COLO829 (cell line): Measurements from ENCODE around the gene MSS51.

Source experiments
- DNase-seq: peaks from one replicate; pipeline ENCODE4 v3.0.0; 2012; ENCODE audit warnings: low spot score

The MSS51 gene

GRCh38 chr10:73433538-73433867, at the start of gene MSS51:
TSS of gene MSS51 (minus strand) at chr10:73433561. CDS start at chr10:73428284, 5,277 bp downstream.
- no peak for DNase-seq

GRCh38 chr10:73480158-73480557, 46.8 kb upstream of the MSS51 start:
- no peak for DNase-seq

GRCh38 chr10:73478636-73479035, 45.3 kb upstream of the MSS51 start:
- DNase-seq, result no peak

- DNase-seq, result no peak
Measured at GRCh38 chr10:73471226-73471625, 37.9 kb upstream of the MSS51 start.

DNA sequence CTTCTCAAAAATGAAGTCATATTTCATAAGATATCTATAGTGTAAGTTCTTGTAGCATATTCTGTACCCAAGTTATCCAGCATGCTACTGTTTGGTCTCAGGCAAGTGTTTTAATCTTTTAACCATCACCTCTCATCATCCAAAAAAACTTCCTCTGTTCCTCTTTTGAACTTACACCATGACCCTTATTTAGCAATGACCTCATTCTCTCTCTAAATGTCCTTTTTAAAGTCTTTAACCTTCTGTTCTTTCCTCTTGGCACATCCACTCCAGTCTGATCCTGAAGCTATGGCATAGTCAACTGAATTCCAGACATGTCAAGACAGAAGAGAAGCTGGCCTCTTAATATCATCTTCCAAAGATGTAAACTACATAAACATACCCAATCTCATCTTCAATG, 36.2 kb upstream of the MSS51 start:
- no peak for DNase-seq

DNA sequence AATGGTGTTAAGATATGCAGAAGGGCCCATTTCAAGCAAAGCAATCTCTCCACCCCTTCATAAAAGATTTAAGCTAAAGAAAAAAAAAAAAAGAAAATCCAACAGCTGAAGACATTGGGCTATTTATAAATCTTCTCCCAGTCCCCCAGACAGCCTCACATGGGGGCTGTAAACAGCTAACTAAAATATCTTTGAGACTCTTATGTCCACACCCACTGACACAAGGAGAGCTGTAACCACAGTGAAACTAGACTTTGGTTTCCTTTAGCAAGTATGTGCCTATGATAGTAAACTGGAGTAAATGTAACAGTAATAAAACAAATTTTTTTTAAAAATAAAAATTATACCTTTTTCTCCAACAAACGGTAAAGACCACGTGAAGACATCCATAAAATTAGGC, 33.8 kb upstream of the MSS51 start:
- DNase-seq, result no peak

- no peak for DNase-seq
Measured at GRCh38 chr10:73465978-73466726, 32.8 kb upstream of the MSS51 start.

- no peak for DNase-seq
Measured at GRCh38 chr10:73460897-73461296, 27.5 kb upstream of the MSS51 start.

DNA sequence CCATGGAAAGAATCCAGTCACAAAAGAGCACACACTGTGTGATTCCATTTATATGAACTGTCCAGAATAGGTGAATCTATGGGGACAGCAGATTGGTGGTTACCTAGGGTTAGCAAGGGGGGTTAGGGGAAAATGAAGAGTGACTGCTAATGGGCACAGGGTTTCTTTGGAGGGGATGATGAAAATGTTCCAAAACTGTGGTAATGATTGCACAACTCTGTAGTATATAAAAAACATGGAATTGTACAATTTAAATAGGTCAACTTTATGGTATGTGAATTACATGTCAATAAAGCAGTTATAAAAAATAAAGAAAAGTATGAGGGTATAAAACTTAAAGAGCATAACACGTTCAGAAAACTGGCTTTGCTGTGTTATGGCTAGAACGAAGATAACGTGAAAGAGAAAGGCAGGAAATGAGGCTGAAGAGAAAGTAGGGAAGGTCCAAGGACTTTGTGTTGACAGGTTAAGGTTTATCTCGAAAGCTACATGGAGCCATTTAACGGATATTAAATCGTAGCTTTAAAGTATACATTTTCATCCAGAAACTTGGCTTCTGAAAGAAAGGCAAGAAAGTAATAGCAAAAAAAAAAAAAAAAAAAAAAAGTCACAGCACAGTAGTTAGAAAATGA, 26.4 kb upstream of the MSS51 start:
- no peak for DNase-seq

GRCh38 chr10:73456187-73456890, 23.0 kb upstream of the MSS51 start:
- DNase-seq, result no peak

DNA sequence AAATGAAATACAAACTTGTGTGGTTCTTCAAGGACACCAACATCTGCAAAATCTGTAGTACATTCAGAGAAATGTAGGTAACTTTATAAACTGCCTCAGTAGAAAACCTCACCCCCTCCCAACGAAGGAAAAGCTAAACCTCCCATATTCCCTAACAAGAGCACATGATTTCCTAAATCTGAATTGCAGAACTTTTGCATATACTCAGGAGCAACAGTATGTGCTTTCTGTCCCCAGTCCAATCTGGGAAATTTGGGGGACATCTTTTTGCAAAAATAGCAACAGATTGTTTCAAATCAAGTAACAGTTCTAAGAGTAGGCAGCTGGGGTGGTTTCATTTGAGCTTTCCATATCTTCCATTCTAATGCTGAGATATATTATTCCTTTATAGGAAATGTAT, 15.8 kb upstream of the MSS51 start:
- DNase-seq, result no peak

DNA sequence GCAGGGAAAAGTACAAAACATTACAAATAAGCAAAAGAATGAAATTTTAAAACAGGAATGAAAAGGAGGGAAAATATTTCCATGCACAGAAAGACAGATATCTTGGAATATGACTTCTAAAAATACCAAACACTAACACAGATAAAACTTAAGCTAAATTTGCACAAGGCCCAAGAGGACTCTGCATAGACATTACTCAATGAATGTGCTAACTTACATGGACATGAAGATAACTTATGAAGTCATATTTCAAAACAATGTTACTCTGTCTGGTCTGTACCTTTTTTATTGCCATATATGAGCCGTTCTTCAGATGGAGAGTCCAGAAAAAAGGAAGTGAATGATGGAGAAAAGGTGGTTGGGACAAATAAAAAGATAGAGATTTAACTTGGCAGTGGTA, 15.0 kb upstream of the MSS51 start:
- DNase-seq, result no peak

- DNase-seq, result no peak
Measured at GRCh38 chr10:73446926-73447325, 13.6 kb upstream of the MSS51 start.

- DNase-seq, result no peak
Measured at GRCh38 chr10:73444457-73444856, 11.1 kb upstream of the MSS51 start.

DNA sequence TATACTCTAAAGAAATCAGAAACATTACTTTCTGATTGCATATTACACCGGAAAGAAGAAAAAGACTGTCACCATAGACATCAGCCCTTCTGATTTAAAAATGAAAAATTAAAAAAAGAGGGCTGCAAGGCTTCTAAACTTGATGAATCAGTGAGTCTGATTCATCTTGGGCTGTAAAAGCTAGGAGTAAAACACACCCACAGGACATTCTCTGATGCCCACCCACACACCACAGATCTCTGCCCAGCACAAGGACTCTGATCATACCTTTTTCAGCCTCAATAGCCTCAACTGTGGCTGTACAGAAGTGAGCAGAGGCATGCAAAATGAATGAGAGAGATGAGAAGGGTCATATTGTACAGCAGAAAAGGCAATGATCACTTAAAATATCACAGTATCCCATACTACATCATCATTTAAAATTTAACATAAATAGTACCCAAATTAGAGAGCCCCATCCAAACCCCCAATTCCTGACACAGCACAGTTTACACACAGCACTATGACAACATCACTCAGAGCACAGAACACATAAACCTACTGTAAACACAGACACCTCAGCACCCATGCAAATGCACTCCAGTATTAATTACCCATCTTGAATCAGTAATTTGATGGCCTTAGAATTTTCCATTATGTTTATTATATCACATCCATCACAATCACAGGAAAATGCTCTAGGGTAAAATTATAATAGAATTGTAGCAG, 6.4 kb upstream of the MSS51 start:
- DNase-seq, result peak; percentile 13

DNA sequence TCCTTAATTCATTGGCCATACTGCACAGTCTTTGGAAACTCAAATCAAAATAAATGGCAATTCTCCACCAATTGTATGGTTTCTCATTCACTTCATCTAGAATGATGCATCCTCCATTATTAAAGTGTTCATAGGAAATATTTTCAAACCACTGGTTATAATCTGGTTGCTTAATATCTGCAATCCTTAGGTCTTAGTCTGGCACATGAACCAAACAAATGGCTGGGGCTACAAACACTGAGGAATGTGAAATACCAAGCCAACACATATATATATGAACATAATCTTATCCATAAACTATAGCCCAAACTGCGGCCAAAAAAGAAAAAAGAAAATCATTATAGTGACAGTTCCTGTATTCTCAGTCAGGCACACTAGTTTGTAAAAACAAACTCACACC, 5.7 kb upstream of the MSS51 start:
- DNase-seq, result no peak

GRCh38 chr10:73432646-73433537, 469 bp downstream of the MSS51 start:
- DNase-seq, result no peak

DNA sequence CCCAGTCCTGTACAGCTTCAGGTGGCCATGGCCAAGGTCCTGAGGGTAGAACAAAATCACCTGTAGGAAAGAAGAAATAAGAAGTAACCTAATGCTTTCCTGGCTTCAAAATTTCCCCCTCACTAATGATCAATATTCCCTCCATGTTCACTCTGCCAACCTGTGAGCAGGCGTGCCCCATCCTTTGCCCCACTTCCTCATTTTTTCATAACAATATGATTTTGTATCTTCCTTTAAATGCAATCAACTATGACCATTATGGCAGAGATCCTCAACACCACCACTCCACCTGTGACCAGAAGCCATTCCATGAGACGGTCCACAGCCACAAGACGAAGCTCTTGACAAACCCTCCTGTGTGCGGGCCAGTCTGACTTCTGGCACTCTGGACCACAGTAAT, 7.0 kb downstream of the MSS51 start:
- DNase-seq, result no peak

DNA sequence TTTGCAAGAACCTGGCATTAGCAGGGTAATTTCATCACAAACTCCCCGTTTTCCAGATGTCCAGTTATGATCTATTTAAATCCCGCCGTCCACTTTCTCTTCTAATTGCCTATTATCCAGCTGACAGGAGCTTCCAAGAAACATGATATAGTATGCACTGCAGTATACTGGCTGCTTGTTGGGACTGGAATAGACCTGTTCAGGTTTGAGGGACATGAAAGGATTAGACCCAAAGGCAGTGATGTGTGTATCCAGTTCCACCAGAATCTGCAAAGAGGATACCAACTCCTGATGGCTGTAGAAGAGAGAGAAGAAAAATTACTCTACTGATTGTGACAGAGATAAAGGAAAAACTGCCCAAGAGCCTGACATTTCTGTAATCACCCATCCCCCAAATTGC, 8.9 kb downstream of the MSS51 start:
- no peak for DNase-seq

GRCh38 chr10:73423309-73423708, 10.1 kb downstream of the MSS51 start:
- no peak for DNase-seq

GRCh38 chr10:73416571-73416970, 16.8 kb downstream of the MSS51 start:
- DNase-seq, result no peak
